CD4-positive, CD25-positive, alpha-beta regulatory T cell (primary cell): ENCODE measurements around the gene EPHB2. TPM values are rescaled to one million over a fixed set of nuclear protein-coding genes. Genes with fewer than 3 reads are reported as not detected.
A peak's percentile ranks its signal among the peaks of the same experiment; 100 is the strongest.

Experiments used
- ATAC-seq, 2 donors: fragments of 150-1000 bp; cut with Tn5 transposase; one replicate each; pipeline ENCODE4 v1.10.0; 2021; ENCODE audit warnings: low read depth in 2 of 2, moderate number of reproducible peaks in 2 of 2, moderate library complexity in 1 of 2
- DNase-seq, 3 donors: peaks; one replicate each; pipeline versions ENCODE4 v3.0.0 to v3.0.0-alpha.2; 2012 to 2022; ENCODE audit warnings: mixed read lengths in 1 of 3
- H3K27ac ChIP-seq: one replicate; pipeline ENCODE4 v1.7.0; 2013; ENCODE audit warnings: mild to moderate bottlenecking, low read length; ENCODE audit not compliant: insufficient read depth, poor library complexity, severe bottlenecking
- H3K27me3 ChIP-seq: one replicate; pipeline ENCODE4 v1.7.0; 2013; ENCODE audit warnings: low read length; ENCODE audit not compliant: control insufficient read depth, insufficient read depth
- H3K36me3 ChIP-seq: one replicate; pipeline ENCODE4 v1.7.0; 2013; ENCODE audit warnings: mild to moderate bottlenecking, low read length, moderate library complexity; ENCODE audit not compliant: control insufficient read depth, insufficient read depth
- H3K4me1 ChIP-seq: 2 replicates; pipeline ENCODE4 v1.7.0; 2013; ENCODE audit warnings: mild to moderate bottlenecking, low read length; ENCODE audit not compliant: insufficient read depth, control insufficient read depth, poor library complexity, severe bottlenecking
- H3K4me3 ChIP-seq: one replicate; pipeline ENCODE4 v1.7.0; 2013; ENCODE audit warnings: low read depth, mild to moderate bottlenecking, low read length, moderate library complexity
- H3K9me3 ChIP-seq, 2 experiments: 1 replicate in 1 of 2; 2 replicates in 1 of 2; pipeline ENCODE4 v1.7.0; 2013; ENCODE audit warnings: low read length in 2 of 2, mild to moderate bottlenecking in 1 of 2, moderate library complexity in 1 of 2; ENCODE audit not compliant: control insufficient read depth in 2 of 2
- H3K27ac Mint-ChIP-seq, 3 donors: one replicate each; pipeline ENCODE4 v1.8.0; 2020 to 2022; ENCODE audit warnings: mild to moderate bottlenecking in 3 of 3, mixed read lengths in 3 of 3, moderate library complexity in 2 of 3
- H3K27me3 Mint-ChIP-seq: one replicate; pipeline ENCODE4 v1.8.0; 2022; ENCODE audit warnings: mild to moderate bottlenecking, mixed read lengths
- H3K36me3 Mint-ChIP-seq: one replicate; pipeline ENCODE4 v1.8.0; 2020; ENCODE audit warnings: mixed read lengths
- H3K4me1 Mint-ChIP-seq, 4 donors: one replicate each; pipeline ENCODE4 v1.8.0; 2020 to 2022; ENCODE audit warnings: mixed read lengths in 4 of 4, mild to moderate bottlenecking in 1 of 4
- H3K4me3 Mint-ChIP-seq, 4 donors: one replicate each; pipeline ENCODE4 v1.8.0; 2020 to 2022; ENCODE audit warnings: mild to moderate bottlenecking in 4 of 4, mixed read lengths in 4 of 4, moderate library complexity in 3 of 4
- H3K9me3 Mint-ChIP-seq, 7 donors: one replicate each; pipeline ENCODE4 v1.8.0; 2020 to 2022; ENCODE audit warnings: mixed read lengths in 7 of 7, mild to moderate bottlenecking in 3 of 7, moderate library complexity in 2 of 7
- polyA plus RNA-seq, 4 donors: library from polyadenylated mRNA; unstranded; fragments of 300-500 nt; fragmentation: Illumina TruSeq; gene quantifications; one replicate each; pipeline ENCODE4 v1.2.3, GENCODE V29; 2021
- total RNA-seq: library from RNA; stranded (reverse); gene quantifications from one replicate; pipeline ENCODE4 v1.2.3, GENCODE V29; 2022

EPHB2 gene
- total and polyA plus RNA-seq, 5 donors from 2014 or later: not detected

GRCh38 chr1:22788254-22788661, 77.6 kb downstream of the EPHB2 start:
- no peak for DNase-seq
- no peaks in the 10 kb centered on the region for H3K27me3 ChIP-seq
- no peaks in the 10 kb centered on the region for H3K9me3 ChIP-seq
- no peak overlapping the region for H3K4me3 Mint-ChIP-seq
- no peak overlapping the region for H3K27ac Mint-ChIP-seq
- H3K27ac ChIP-seq: no peak overlapping the region
- no peak overlapping the region for H3K4me3 ChIP-seq
- no peaks in the 10 kb centered on the region for H3K27me3 Mint-ChIP-seq
- H3K9me3 Mint-ChIP-seq: no peaks in the 10 kb centered on the region
- H3K4me1 ChIP-seq: no peaks in the 10 kb centered on the region
- no peaks in the 10 kb centered on the region for H3K36me3 Mint-ChIP-seq
- no peak for ATAC-seq
- H3K36me3 ChIP-seq: no peaks in the 10 kb centered on the region
- no peaks in the 10 kb centered on the region for H3K4me1 Mint-ChIP-seq

- Histone ChIP-seq H3K4me1 (no peaks in the 10 kb centered on the region), H3K4me3 (no peak overlapping the region), H3K9me3 (no peaks in the 10 kb centered on the region), H3K27ac (no peak overlapping the region), H3K36me3 (no peaks in the 10 kb centered on the region), H3K27me3 (no peaks in the 10 kb centered on the region)
- H3K4me3 Mint-ChIP-seq: no peak overlapping the region
- DNase-seq (no peak), ATAC-seq (no peak)
- H3K27ac Mint-ChIP-seq: no peak overlapping the region
- H3K9me3 Mint-ChIP-seq: no peaks in the 10 kb centered on the region
- no peaks in the 10 kb centered on the region for H3K27me3 Mint-ChIP-seq
- H3K4me1 Mint-ChIP-seq: no peaks in the 10 kb centered on the region
- no peaks in the 10 kb centered on the region for H3K36me3 Mint-ChIP-seq
These were observed 78.8 kb downstream of the EPHB2 start for GRCh38 chr1:22789356-22789994.

- H3K27ac ChIP-seq: no peak overlapping the region
- H3K4me1 ChIP-seq: no peaks in the 10 kb centered on the region
- no peak for DNase-seq
- no peaks in the 10 kb centered on the region for H3K27me3 ChIP-seq
- no peaks in the 10 kb centered on the region for H3K9me3 ChIP-seq
- peaks cover 3% of the 10 kb centered on the region for H3K27me3 Mint-ChIP-seq
- no peak overlapping the region for H3K4me3 ChIP-seq
- no peaks in the 10 kb centered on the region for H3K36me3 ChIP-seq
- no peaks in the 10 kb centered on the region for H3K9me3 Mint-ChIP-seq
- H3K4me3 Mint-ChIP-seq: no peak overlapping the region
- peak overlapping the region in 1 of 3 donors; percentile 65 for H3K27ac Mint-ChIP-seq
- H3K36me3 Mint-ChIP-seq: no peaks in the 10 kb centered on the region
- H3K4me1 Mint-ChIP-seq: no peaks in the 10 kb centered on the region
- ATAC-seq: no peak
These were observed 79.8 kb downstream of the EPHB2 start for GRCh38 chr1:22790232-22791008.

GRCh38 chr1:22791831-22792347, 81.2 kb downstream of the EPHB2 start:
- Mint-ChIP-seq H3K36me3 (no peaks in the 10 kb centered on the region), H3K4me1 (no peaks in the 10 kb centered on the region), H3K27me3 (peaks cover 4% of the 10 kb centered on the region), H3K9me3 (no peaks in the 10 kb centered on the region), H3K27ac (no peak overlapping the region), H3K4me3 (no peak overlapping the region)
- no peaks in the 10 kb centered on the region for H3K9me3 ChIP-seq
- ATAC-seq: no peak
- H3K4me1 ChIP-seq: no peaks in the 10 kb centered on the region
- H3K4me3 ChIP-seq: no peak overlapping the region
- no peak for DNase-seq
- no peaks in the 10 kb centered on the region for H3K27me3 ChIP-seq
- H3K36me3 ChIP-seq: no peaks in the 10 kb centered on the region
- no peak overlapping the region for H3K27ac ChIP-seq

- Histone ChIP-seq H3K27me3 (no peaks in the 10 kb centered on the region), H3K27ac (no peak overlapping the region), H3K4me3 (no peak overlapping the region), H3K4me1 (no peaks in the 10 kb centered on the region), H3K36me3 (no peaks in the 10 kb centered on the region), H3K9me3 (no peaks in the 10 kb centered on the region)
- H3K9me3 Mint-ChIP-seq: no peaks in the 10 kb centered on the region
- peak overlapping the region in 1 of 4 donors; percentile 12 for H3K4me3 Mint-ChIP-seq
- DNase-seq (no peak), ATAC-seq (no peak)
- no peaks in the 10 kb centered on the region for H3K36me3 Mint-ChIP-seq
- no peaks in the 10 kb centered on the region for H3K4me1 Mint-ChIP-seq
- H3K27me3 Mint-ChIP-seq: peaks cover 4% of the 10 kb centered on the region
- H3K27ac Mint-ChIP-seq: no peak overlapping the region
These were observed 81.9 kb downstream of the EPHB2 start for GRCh38 chr1:22792396-22793160.

GRCh38 chr1:22793647-22794046, 83.0 kb downstream of the EPHB2 start:
- Mint-ChIP-seq H3K4me1 (no peaks in the 10 kb centered on the region), H3K27me3 (peaks cover 4% of the 10 kb centered on the region), H3K36me3 (no peaks in the 10 kb centered on the region), H3K9me3 (no peaks in the 10 kb centered on the region), H3K27ac (peak overlapping the region in 1 of 3 donors; percentile 36), H3K4me3 (no peak overlapping the region)
- no peak for ATAC-seq
- Histone ChIP-seq H3K4me1 (no peaks in the 10 kb centered on the region), H3K4me3 (no peak overlapping the region), H3K27ac (no peak overlapping the region), H3K9me3 (no peaks in the 10 kb centered on the region), H3K36me3 (no peaks in the 10 kb centered on the region), H3K27me3 (no peaks in the 10 kb centered on the region)
- DNase-seq: no peak

- Histone ChIP-seq H3K9me3 (no peaks in the 10 kb centered on the region), H3K4me3 (no peak overlapping the region), H3K27ac (no peak overlapping the region), H3K36me3 (no peaks in the 10 kb centered on the region), H3K27me3 (no peaks in the 10 kb centered on the region), H3K4me1 (no peaks in the 10 kb centered on the region)
- ATAC-seq (no peak), DNase-seq (no peak)
- Mint-ChIP-seq H3K4me3 (no peak overlapping the region), H3K27me3 (peaks cover 4% of the 10 kb centered on the region), H3K4me1 (no peaks in the 10 kb centered on the region), H3K27ac (no peak overlapping the region), H3K36me3 (no peaks in the 10 kb centered on the region), H3K9me3 (no peaks in the 10 kb centered on the region)
These were observed 84.2 kb downstream of the EPHB2 start for GRCh38 chr1:22794647-22795365.
